Psoas muscle (tissue), 8 donors: ENCODE measurements around the gene ANKRD11. TPM values are rescaled to one million over a fixed set of nuclear protein-coding genes. Genes with fewer than 3 reads are reported as not detected.

Experiments used
- ATAC-seq, 4 donors: fragments of 200-7000 bp; cut with Tn5 transposase; one replicate each; pipeline ENCODE4 v1.9.1; 2020; ENCODE audit warnings: moderate library complexity in 3 of 4, mild to moderate bottlenecking in 2 of 4
- DNase-seq, 2 donors: peaks; one replicate each; pipeline ENCODE4 v3.0.0-alpha.2; 2020
- H3K27ac ChIP-seq: fragments of 200-600 bp; one replicate; pipeline ENCODE4 v1.8.0; 2022
- H3K27me3 ChIP-seq, 3 donors: fragments of 200-600 bp in 1 of 3; one replicate each; pipeline versions ENCODE4 v1.6.1 to v1.8.0; 2013 to 2022; ENCODE audit warnings: low read length in 2 of 3, mild to moderate bottlenecking in 2 of 3, moderate library complexity in 1 of 3; ENCODE audit not compliant: insufficient read depth in 3 of 3
- H3K36me3 ChIP-seq, 2 donors: fragments of 200-600 bp in 1 of 2; one replicate each; pipeline versions ENCODE4 v1.6.1 to v1.8.0; 2013 to 2022; ENCODE audit warnings: low read depth in 1 of 2, mild to moderate bottlenecking in 1 of 2, moderate library complexity in 1 of 2; ENCODE audit not compliant: insufficient read depth in 1 of 2
- H3K4me1 ChIP-seq: fragments of 200-600 bp; one replicate; pipeline ENCODE4 v1.8.0; 2022
- H3K4me3 ChIP-seq: fragments of 200-600 bp; one replicate; pipeline ENCODE4 v1.8.0; 2022; ENCODE audit warnings: mild to moderate bottlenecking
- H3K9me3 ChIP-seq: fragments of 200-600 bp; one replicate; pipeline ENCODE4 v1.8.0; 2022
- WGBS, 3 donors: extraction: QIAGEN DNeasy Blood & Tissue Kit; methylation state at CpG; one replicate each; pipeline versions ENCODE4 v1.1.6 to v1.1.7; 2013; 5-methylcytosine and 5-hydroxymethylcytosine counted together
- intact Hi-C, 2 donors: fragments of 100-400 bp; cut with DNase I; formaldehyde crosslinking; loops; one replicate each; pipeline versions ENCODE4 v1.11.0 to v1.14.2; 2022
- polyA plus RNA-seq, 3 donors: library from polyadenylated mRNA; stranded (reverse); fragments of 200-250 nt; gene quantifications; one replicate each; pipeline ENCODE4 v1.2.3, GENCODE V29; 2013
- total RNA-seq, 4 donors: library from RNA; stranded (reverse); fragmentation: NEBNext Ultra II Directional in 2 of 4; extraction: Animal tissue kit (Norgen Biotek cat#: 25700) in 2 of 4; gene quantifications; one replicate each; pipeline versions ENCODE4 v1.2.1 to v1.2.4, GENCODE V29; 2021 to 2023
- TF ChIP-seq, protein P1 (sequence below): fragments of 200-600 bp; IDR thresholded peaks from one replicate; pipeline ENCODE4 v1.8.0; 2022; ENCODE audit warnings: antibody characterized with exemption
- donor health status: healthy with polysubstance abuse.
- donor health status: DM: no; HTN: no; CAD: no; lungs with moderate emphysema.
- donor health status: Bipolar disorder and iron deficiency.
- donor health status: healthy.
- donor health status: DM: yes; HTN: yes; CAD: no.
- donor health status: DM: no; HTN: no; CAD: no.
- donor health status: DM: no; HTN: no; CAD: no.
- donor health status: DM: yes; HTN: yes; CAD: no.

ANKRD11 gene
- total and polyA plus RNA-seq, 7 donors, result 22.3 to 72.8 (median 57.2) TPM

DNA sequence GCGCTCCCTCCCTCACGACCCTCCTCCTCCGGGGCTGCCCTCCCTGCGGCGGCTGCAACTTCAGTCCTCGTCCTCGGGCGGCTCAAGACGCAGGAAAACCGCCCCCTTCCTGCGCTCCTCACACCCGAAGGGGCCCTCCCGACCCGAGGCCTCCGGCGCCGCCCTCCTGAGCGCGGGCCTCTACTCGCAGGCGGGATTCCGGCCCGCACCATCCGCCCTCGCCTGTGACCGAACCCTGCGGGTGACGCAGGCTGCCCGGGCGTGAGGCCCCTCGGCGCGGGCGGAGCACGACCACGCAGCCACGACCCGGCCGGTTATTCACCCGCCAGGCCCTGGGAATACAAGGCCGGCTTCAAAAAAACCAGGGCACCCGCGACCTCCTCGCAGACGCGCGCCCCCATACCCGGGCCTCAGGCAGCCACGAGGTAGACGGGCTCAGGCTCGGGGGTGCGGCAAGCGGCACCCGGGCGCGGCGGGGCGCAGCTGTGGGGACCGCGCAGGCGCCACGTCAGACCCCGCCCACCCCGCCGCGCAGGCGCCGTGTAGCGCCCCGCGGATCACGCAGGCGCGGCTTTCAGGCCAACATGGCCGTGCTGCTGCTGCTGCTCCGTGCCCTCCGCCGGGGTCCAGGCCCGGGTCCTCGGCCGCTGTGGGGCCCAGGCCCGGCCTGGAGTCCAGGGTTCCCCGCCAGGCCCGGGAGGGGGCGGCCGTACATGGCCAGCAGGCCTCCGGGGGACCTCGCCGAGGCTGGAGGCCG, 17.7 kb upstream of the ANKRD11 start, which contains the start of gene SPG7:
Gene SPG7 (plus strand): TSS at position 570 of the 757 bp plus-strand sequence. CDS start 15 bp downstream, at position 585.
- intact Hi-C loops, result loop anchor here in 1 of 2 donors (1.0 kb wide), 1 partner anchor 173 kb away; no protein-coding TSS in a partner anchor
- H3K4me1 ChIP-seq, result peaks cover 23% of the 10 kb centered on the region
- no peaks in the 10 kb centered on the region for H3K9me3 ChIP-seq
- TF ChIP-seq, protein P1, sequence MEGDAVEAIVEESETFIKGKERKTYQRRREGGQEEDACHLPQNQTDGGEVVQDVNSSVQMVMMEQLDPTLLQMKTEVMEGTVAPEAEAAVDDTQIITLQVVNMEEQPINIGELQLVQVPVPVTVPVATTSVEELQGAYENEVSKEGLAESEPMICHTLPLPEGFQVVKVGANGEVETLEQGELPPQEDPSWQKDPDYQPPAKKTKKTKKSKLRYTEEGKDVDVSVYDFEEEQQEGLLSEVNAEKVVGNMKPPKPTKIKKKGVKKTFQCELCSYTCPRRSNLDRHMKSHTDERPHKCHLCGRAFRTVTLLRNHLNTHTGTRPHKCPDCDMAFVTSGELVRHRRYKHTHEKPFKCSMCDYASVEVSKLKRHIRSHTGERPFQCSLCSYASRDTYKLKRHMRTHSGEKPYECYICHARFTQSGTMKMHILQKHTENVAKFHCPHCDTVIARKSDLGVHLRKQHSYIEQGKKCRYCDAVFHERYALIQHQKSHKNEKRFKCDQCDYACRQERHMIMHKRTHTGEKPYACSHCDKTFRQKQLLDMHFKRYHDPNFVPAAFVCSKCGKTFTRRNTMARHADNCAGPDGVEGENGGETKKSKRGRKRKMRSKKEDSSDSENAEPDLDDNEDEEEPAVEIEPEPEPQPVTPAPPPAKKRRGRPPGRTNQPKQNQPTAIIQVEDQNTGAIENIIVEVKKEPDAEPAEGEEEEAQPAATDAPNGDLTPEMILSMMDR, result no peak
- peaks cover 4 to 28% of the 10 kb centered on the region in 2 donors for H3K36me3 ChIP-seq
- H3K4me3 ChIP-seq, result peak within 1 kb of the TSS; percentile 97
- DNase-seq (peak; percentile 85 to 92), ATAC-seq (peak; percentile 95 to 97 (median 96))
- peak within 1 kb of the TSS; percentile 95 for H3K27ac ChIP-seq
- no peaks in the 10 kb centered on the region for H3K27me3 ChIP-seq
- 0 to 1% (median 0%) methylated on average over 40 to 90 of the region's 90 CpGs for WGBS, 3 donors

DNA sequence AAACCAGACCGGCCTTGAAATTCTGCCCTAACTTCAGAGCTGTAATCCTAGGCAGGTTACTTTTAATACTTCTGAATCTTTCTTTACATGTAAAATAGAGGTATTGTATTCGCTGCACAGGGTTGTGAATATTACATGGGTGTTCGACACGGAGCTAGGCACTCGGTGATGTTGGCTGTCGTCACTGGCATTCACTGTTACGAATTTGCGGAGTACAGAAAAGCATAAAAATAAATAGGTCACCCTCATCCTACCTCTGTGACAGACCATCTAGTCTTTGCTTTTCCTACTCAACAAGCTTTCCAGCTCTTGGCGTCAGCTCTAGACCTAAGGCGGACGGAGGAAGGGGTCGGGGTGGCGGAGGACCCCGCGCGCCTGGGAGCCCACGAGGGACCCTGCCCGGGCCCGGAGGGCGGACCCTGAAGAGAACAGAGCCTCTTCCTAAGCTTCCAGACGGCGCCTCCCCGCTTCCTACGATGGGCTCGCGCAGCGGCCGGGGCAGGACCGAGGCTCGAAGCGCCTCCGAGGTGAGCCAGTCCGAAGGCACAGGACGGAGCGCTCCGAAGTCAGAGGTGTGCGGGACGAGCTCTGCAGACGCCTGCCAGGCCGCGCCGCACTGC, 17.0 kb upstream of the ANKRD11 start:
- H3K36me3 ChIP-seq, result peaks cover 3 to 21% of the 10 kb centered on the region in 2 donors
- TF ChIP-seq, protein P1, result no peak
- H3K27ac ChIP-seq, result peak overlapping the region; percentile 95
- H3K4me1 ChIP-seq, result peaks cover 23% of the 10 kb centered on the region
- intact Hi-C loops, result loop anchor here in 1 of 2 donors (1.0 kb wide), 1 partner anchor 172 kb away; no protein-coding TSS in a partner anchor
- WGBS, 3 donors, result 8 to 10% (median 9%) methylated on average over 30 to 42 of the region's 42 CpGs
- peak overlapping the region; percentile 97 for H3K4me3 ChIP-seq
- H3K9me3 ChIP-seq, result no peaks in the 10 kb centered on the region
- DNase-seq, result no peak
- H3K27me3 ChIP-seq, result no peaks in the 10 kb centered on the region
- peak in 3 of 4 donors; percentile 48 to 55 (median 54) for ATAC-seq

DNA sequence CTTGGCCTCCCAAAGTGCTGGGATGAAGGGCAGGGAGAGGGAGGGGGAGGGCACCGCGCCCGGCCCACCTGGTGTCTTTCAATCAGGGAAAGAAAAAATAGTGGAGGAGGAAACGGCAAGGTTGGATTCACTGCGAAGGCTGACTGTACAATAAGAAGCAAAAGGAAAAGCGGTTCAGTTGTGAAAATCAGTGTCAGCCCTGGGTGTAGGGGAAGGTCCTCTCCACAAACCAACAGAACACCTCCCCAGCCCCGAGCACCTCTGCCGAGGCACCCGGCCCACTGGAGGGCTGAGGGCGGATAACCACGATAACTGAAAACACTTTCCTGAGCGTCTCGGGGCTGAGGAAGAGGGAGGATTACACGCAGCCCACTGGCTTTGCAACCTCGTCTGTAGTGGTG, 16.4 kb upstream of the ANKRD11 start:
- TF ChIP-seq, protein P1, result no peak
- Histone ChIP-seq H3K9me3 (no peaks in the 10 kb centered on the region), H3K27ac (peak overlapping the region; percentile 95), H3K4me1 (peaks cover 23% of the 10 kb centered on the region), H3K27me3 (no peaks in the 10 kb centered on the region), H3K36me3 (peaks cover 0 to 16% of the 10 kb centered on the region in 2 donors), H3K4me3 (peak overlapping the region; percentile 97)
- WGBS, 3 donors, result 41 to 47% (median 42%) methylated on average over 12 to 15 of the region's 15 CpGs
- DNase-seq, result peak in 1 of 2 donors; percentile 37
- ATAC-seq, result no peak
- intact Hi-C loops, result loop anchor here in 1 of 2 donors (1.0 kb wide), 1 partner anchor 171 kb away; no protein-coding TSS in a partner anchor

DNA sequence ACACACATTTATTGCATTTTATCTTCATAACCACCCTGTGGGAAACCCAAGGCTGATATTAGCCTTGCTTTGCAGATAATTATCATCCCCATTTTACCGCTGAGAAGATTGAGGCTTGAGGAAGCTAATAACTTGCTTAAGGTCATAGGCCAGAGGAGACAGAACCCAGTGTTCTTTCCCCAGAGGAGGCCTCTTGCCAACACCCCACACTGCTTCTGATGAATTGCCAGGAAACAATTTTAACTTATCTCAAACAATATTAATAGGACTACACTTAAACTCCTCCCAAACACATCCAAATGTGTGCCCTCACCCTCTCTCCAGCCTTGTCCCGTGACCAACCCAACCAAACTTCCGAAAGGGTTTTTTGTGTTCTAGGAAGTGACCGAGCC, 15.7 kb upstream of the ANKRD11 start:
- Histone ChIP-seq H3K36me3 (peaks cover 0 to 10% of the 10 kb centered on the region in 2 donors), H3K4me1 (peaks cover 23% of the 10 kb centered on the region), H3K4me3 (peak overlapping the region; percentile 22), H3K27ac (peak overlapping the region; percentile 60), H3K27me3 (no peaks in the 10 kb centered on the region), H3K9me3 (no peaks in the 10 kb centered on the region)
- no peak for DNase-seq
- ATAC-seq, result no peak
- intact Hi-C loops, result no loop called here
- TF ChIP-seq, protein P1, result no peak
- WGBS, 3 donors, result 81 to 89% (median 86%) methylated on average over 4 of the region's 4 CpGs
